Measurements from ENCODE around the gene ZNF619. TPM values are rescaled to one million over a fixed set of nuclear protein-coding genes. Genes with fewer than 3 reads are reported as not detected.
A peak's percentile ranks its signal among the peaks of the same experiment; 100 is the strongest.
"Not testable (repeated sequence)": the region's sequence is repeated elsewhere in the genome, so short reads cannot be mapped to it uniquely, and the experiment has no call there.

The ZNF619 gene
- total RNA-seq, 2 donors from 2014 or later = 3.8 to 4.2 TPM

GRCh38 chr3:40462838-40463237 is 14.1 kb upstream of the ZNF619 start:
- DNase-seq; intact Hi-C loops (cut with DNase I): not testable (repeated sequence)

GRCh38 chr3:40463579-40463978 is 13.3 kb upstream of the ZNF619 start:
- DNase-seq (no peak), ATAC-seq (no peak)
- intact Hi-C loops (cut with DNase I) = no loop called here

More at GRCh38 chr3:40462838-40463237, 14.1 kb upstream of the ZNF619 start:
- ATAC-seq = not testable (repeated sequence)

GRCh38 chr3:40464339-40465110 is 12.4 kb upstream of the ZNF619 start:
- intact Hi-C loops (cut with DNase I) = no loop called here
- DNase-seq = no peak
- ATAC-seq = no peak

- DNase-seq (no peak), ATAC-seq (no peak)
- intact Hi-C loops (cut with DNase I) = no loop called here
These were observed 11.9 kb upstream of the ZNF619 start for GRCh38 chr3:40465111-40465407.

GRCh38 chr3:40465456-40465855 is 11.5 kb upstream of the ZNF619 start:
- intact Hi-C loops (cut with DNase I) = no loop called here
- ATAC-seq = no peak
- no peak for DNase-seq

- DNase-seq (no peak), ATAC-seq (no peak)
- intact Hi-C loops (cut with DNase I) = no loop called here
These were observed 8.9 kb upstream of the ZNF619 start for GRCh38 chr3:40468018-40468417.

GRCh38 chr3:40470701-40471100 is 6.2 kb upstream of the ZNF619 start:
- intact Hi-C loops (cut with DNase I) = no loop called here
- DNase-seq (no peak), ATAC-seq (no peak)

GRCh38 chr3:40477666-40478065 is 744 bp downstream of the ZNF619 start:
- DNase-seq (no peak), ATAC-seq (peak; percentile 19 to 62)
- intact Hi-C loops (cut with DNase I) = no loop called here

GRCh38 chr3:40487172-40487571 is 10.2 kb downstream of the ZNF619 start:
- ATAC-seq = no peak
- no peak for DNase-seq
- intact Hi-C loops (cut with DNase I) = no loop called here

- no peak for DNase-seq
- intact Hi-C loops (cut with DNase I) = no loop called here
- no peak for ATAC-seq
These were observed 14.0 kb downstream of the ZNF619 start for GRCh38 chr3:40490916-40491315.

GRCh38 chr3:40494698-40495097 is 17.8 kb downstream of the ZNF619 start:
- DNase-seq (no peak), ATAC-seq (no peak)
- intact Hi-C loops (cut with DNase I) = no loop called here

GRCh38 chr3:40497288-40497687 is 20.4 kb downstream of the ZNF619 start:
- ATAC-seq (no peak), DNase-seq (no peak)
- intact Hi-C loops (cut with DNase I) = no loop called here

- intact Hi-C loops (cut with DNase I) = no loop called here
- ATAC-seq = no peak
- DNase-seq = no peak
These were observed 23.0 kb downstream of the ZNF619 start for GRCh38 chr3:40499952-40500351.

- intact Hi-C loops (cut with DNase I) = no loop called here
- ATAC-seq (no peak), DNase-seq (no peak)
These were observed 25.1 kb downstream of the ZNF619 start for GRCh38 chr3:40502034-40502433.

GRCh38 chr3:40504636-40505430 is 27.9 kb downstream of the ZNF619 start:
- DNase-seq (peak; percentile 34), ATAC-seq (peak; percentile 58 to 83)
- intact Hi-C loops (cut with DNase I) = no loop called here

GRCh38 chr3:40505599-40506462 is 28.9 kb downstream of the ZNF619 start, which contains the start of gene ZNF620:
Gene ZNF620 (plus strand): TSS chr3:40506039. CDS start chr3:40506353, 314 bp downstream.
- peak; percentile 82 for DNase-seq
- intact Hi-C loops (cut with DNase I) = no loop called here
- ATAC-seq = peak; percentile 91 to 95

GRCh38 chr3:40511031-40511718 is 34.3 kb downstream of the ZNF619 start:
- no peak for ATAC-seq
- no peak for DNase-seq
- intact Hi-C loops (cut with DNase I) = no loop called here

GRCh38 chr3:40516201-40516600 is 39.3 kb downstream of the ZNF619 start:
- ATAC-seq (no peak), DNase-seq (no peak)
- intact Hi-C loops (cut with DNase I) = no loop called here

- no peak for ATAC-seq
- intact Hi-C loops (cut with DNase I) = no loop called here
These were observed 41.1 kb downstream of the ZNF619 start for GRCh38 chr3:40518067-40518466.

More at GRCh38 chr3:40518067-40518466, 41.1 kb downstream of the ZNF619 start:
- DNase-seq = no peak
